ENCODE results near the gene EDRF1.
"Not testable (repeated sequence)": the region's sequence is repeated elsewhere in the genome, so short reads cannot be mapped to it uniquely, and the experiment has no call there.

DNA sequence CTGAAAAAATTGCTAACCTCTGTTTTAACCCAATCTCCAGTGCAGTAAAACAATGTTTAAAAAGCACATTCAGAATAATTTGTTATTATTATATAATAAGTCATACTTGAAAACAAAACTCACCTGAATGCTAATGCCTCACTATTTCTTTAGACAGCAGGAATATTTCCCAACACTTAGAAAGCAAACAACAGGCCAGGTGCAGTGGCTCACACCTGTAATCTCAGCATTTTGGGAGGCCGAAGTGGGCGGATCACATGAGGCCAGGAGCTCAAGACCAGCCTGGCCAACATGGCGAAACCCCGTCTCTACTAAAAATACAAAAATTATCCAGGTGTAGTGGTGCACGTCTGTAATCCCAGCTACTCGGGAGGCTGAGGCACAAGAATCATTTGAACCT, 22.6 kb upstream of the EDRF1 start:
- TF ChIP-seq, protein P1, sequence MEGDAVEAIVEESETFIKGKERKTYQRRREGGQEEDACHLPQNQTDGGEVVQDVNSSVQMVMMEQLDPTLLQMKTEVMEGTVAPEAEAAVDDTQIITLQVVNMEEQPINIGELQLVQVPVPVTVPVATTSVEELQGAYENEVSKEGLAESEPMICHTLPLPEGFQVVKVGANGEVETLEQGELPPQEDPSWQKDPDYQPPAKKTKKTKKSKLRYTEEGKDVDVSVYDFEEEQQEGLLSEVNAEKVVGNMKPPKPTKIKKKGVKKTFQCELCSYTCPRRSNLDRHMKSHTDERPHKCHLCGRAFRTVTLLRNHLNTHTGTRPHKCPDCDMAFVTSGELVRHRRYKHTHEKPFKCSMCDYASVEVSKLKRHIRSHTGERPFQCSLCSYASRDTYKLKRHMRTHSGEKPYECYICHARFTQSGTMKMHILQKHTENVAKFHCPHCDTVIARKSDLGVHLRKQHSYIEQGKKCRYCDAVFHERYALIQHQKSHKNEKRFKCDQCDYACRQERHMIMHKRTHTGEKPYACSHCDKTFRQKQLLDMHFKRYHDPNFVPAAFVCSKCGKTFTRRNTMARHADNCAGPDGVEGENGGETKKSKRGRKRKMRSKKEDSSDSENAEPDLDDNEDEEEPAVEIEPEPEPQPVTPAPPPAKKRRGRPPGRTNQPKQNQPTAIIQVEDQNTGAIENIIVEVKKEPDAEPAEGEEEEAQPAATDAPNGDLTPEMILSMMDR (conservative IDR thresholded peaks at IDR 0.05 in 1 of 2, IDR thresholded peaks at IDR 0.05 in 1 of 2; ENCODE audit: extremely low read depth in 1 of 2, insufficient read depth in 1 of 2, low read depth in 1 of 2, low read length in 2 of 2): not testable (repeated sequence)
- TF ChIP-seq EZH2 (IDR thresholded peaks at IDR 0.05; ENCODE audit: borderline replicate concordance, low read length): not testable (repeated sequence)
